Measurements from ENCODE around the gene SPIRE1. TPM values are rescaled to one million over a fixed set of nuclear protein-coding genes. Genes with fewer than 3 reads are reported as not detected.

Gene SPIRE1
- total and polyA plus RNA-seq, 4 donors: 0.29 to 5.7 (median 3.2) TPM

- Histone ChIP-seq H3K4me1 (ENCODE audit: control insufficient read depth in 4 of 4, insufficient read depth in 4 of 4, low read length in 3 of 4) (no peaks in the 10 kb centered on the region), H3K9me3 (ENCODE audit: control insufficient read depth in 4 of 4, low read length in 3 of 4) (peaks cover 0 to 2% (median 0%) of the 10 kb centered on the region in 4 donors), H3K27me3 (ENCODE audit: control insufficient read depth in 4 of 4, insufficient read depth in 4 of 4, low read length in 3 of 4) (no peaks in the 10 kb centered on the region), H3K36me3 (ENCODE audit: control insufficient read depth in 4 of 4, insufficient read depth in 3 of 4, low read depth in 1 of 4, low read length in 3 of 4) (peaks cover 0 to 2% (median 0%) of the 10 kb centered on the region in 4 donors), H3K4me3 (ENCODE audit: low read depth in 1 of 3, low read length in 3 of 3) (no peak overlapping the region), H3K9ac (ENCODE audit: low read depth in 1 of 2, low read length in 2 of 2) (no peak overlapping the region), H3K27ac (ENCODE audit: low read depth in 1 of 2, low read length in 2 of 2) (no peak overlapping the region)
- no peak for TF ChIP-seq NR2F2 (IDR thresholded peaks at IDR 0.05)
- no peak for TF ChIP-seq ZBTB33 (IDR thresholded peaks at IDR 0.05)
- no peak for TF ChIP-seq FOXA1 (IDR thresholded peaks at IDR 0.05)
- TF ChIP-seq CTCF (IDR thresholded peaks at IDR 0.05; ENCODE audit: low read depth, low read length, missing input control): no peak
- no peak for TF ChIP-seq EGR1 (IDR thresholded peaks at IDR 0.05; ENCODE audit: low read depth in 2 of 2)
- no peak for TF ChIP-seq RAD21 (IDR thresholded peaks at IDR 0.05)
- no peak for TF ChIP-seq REST (IDR thresholded peaks at IDR 0.05)
- TF ChIP-seq TAF1 (conservative IDR thresholded peaks at IDR 0.05): no peak
- TF ChIP-seq SP1 (IDR thresholded peaks at IDR 0.05): no peak
- no peak for TF ChIP-seq JUND (IDR thresholded peaks at IDR 0.05)
- no peak for TF ChIP-seq RXRA (IDR thresholded peaks at IDR 0.05)
- no peak for TF ChIP-seq HNF4G (IDR thresholded peaks at IDR 0.05)
- TF ChIP-seq FOXA2 (IDR thresholded peaks at IDR 0.05): no peak
- TF ChIP-seq YY1 (IDR thresholded peaks at IDR 0.05): no peak
- TF ChIP-seq ATF3 (IDR thresholded peaks at IDR 0.05): no peak
- no peak for TF ChIP-seq MAX (IDR thresholded peaks at IDR 0.05)
- no peak for TF ChIP-seq GABPA (IDR thresholded peaks at IDR 0.05 in 1 of 2, conservative IDR thresholded peaks at IDR 0.05 in 1 of 2)
- TF ChIP-seq HNF4A (conservative IDR thresholded peaks at IDR 0.05): no peak
- no peak for DNase-seq (ENCODE audit: low spot score)
- 95% methylated on average over 8 of the region's 8 CpGs for WGBS
Observed at GRCh38 chr18:12435867-12436266, 222.0 kb downstream of the SPIRE1 start.
